H1 (cell line): ENCODE measurements around the gene CLINT1. TPM values are rescaled to one million over a fixed set of nuclear protein-coding genes. Genes with fewer than 3 reads are reported as not detected.

Experiments used
- CTCF ChIA-PET: fragments of 300-600 bp; sonication (Branson Sonifier 250); formaldehyde crosslinking; loops from one replicate; lab custom pipeline; 2021; ENCODE audit not compliant: partially characterized antibody; lab: Charles Lee
- POLR2A ChIA-PET: fragments of 300-600 bp; sonication (Branson Sonifier 250); formaldehyde crosslinking; loops from one replicate; lab custom pipeline; 2021; ENCODE audit warnings: inconsistent platforms; ENCODE audit not compliant: partially characterized antibody; lab: Charles Lee
- DNase-seq, 2 experiments: peaks; one replicate each; pipeline versions ENCODE4 v3.0.0 to v3.0.0-alpha.2; 2010 to 2022; ENCODE audit warnings: low spot score in 2 of 2, low read depth in 1 of 2, mixed read lengths in 1 of 2
- FAIRE-seq: peaks from 2 replicates; lab custom pipeline; 2011; peaks lifted over from hg19 to GRCh38; lab: Jason Lieb, UNC
- H2AFZ ChIP-seq: 2 replicates; pipeline ENCODE4 v1.8.1; 2012; ENCODE audit warnings: low read length, inconsistent platforms
- H2AK5ac ChIP-seq: 2 replicates; pipeline ENCODE4 v1.6.1; 2013; ENCODE audit warnings: low read depth, low read length
- H2BK120ac ChIP-seq: replicated peaks from 2 replicates; pipeline ENCODE3; 2013; ENCODE audit warnings: low read depth, low read length, inconsistent platforms
- H2BK12ac ChIP-seq: 2 replicates; pipeline ENCODE4 v1.6.1; 2013; ENCODE audit warnings: low read depth, low read length
- H2BK15ac ChIP-seq: 2 replicates; pipeline ENCODE4 v1.6.1; 2013; ENCODE audit warnings: low read length
- H2BK20ac ChIP-seq: 2 replicates; pipeline ENCODE4 v1.6.1; 2013; ENCODE audit warnings: low read length
- H2BK5ac ChIP-seq: 2 replicates; pipeline ENCODE4 v1.6.1; 2013; ENCODE audit warnings: low read depth, low read length
- H3K14ac ChIP-seq: 2 replicates; pipeline ENCODE4 v1.6.1; 2013; ENCODE audit warnings: inconsistent platforms; ENCODE audit not compliant: insufficient read length
- H3K18ac ChIP-seq: 2 replicates; pipeline ENCODE4 v1.6.1; 2013; ENCODE audit warnings: low read length; ENCODE audit errors: extremely low read depth
- H3K23ac ChIP-seq: 2 replicates; pipeline ENCODE4 v1.6.1; 2013; ENCODE audit warnings: inconsistent platforms; ENCODE audit not compliant: insufficient read length
- H3K23me2 ChIP-seq: 2 replicates; pipeline ENCODE4 v1.6.1; 2013; ENCODE audit warnings: low read depth, low read length
- H3K27ac ChIP-seq: 2 replicates; pipeline ENCODE4 v1.6.1; 2011; ENCODE audit warnings: low read depth, low read length, inconsistent platforms
- H3K27me3 ChIP-seq, 4 experiments: replicated peaks in 1 of 4; 1 replicate in 1 of 4; 2 replicates in 3 of 4; pipeline versions ENCODE4 v1.6.1 to v1.8.1; 2011 to 2013; ENCODE audit warnings: low read length in 3 of 4, mild to moderate bottlenecking in 3 of 4, inconsistent platforms in 2 of 4, mixed read lengths in 2 of 4, moderate library complexity in 1 of 4; ENCODE audit not compliant: control insufficient read depth in 3 of 4, insufficient read depth in 3 of 4; ENCODE audit errors: extremely low read depth in 1 of 4
- H3K36me3 ChIP-seq, 4 experiments: 2 replicates each; pipeline versions ENCODE4 v1.6.1 to v1.8.1; 2011 to 2013; ENCODE audit warnings: mild to moderate bottlenecking in 4 of 4, low read length in 3 of 4, moderate library complexity in 2 of 4, control low read depth in 1 of 4, inconsistent platforms in 1 of 4; ENCODE audit not compliant: insufficient read depth in 4 of 4, control insufficient read depth in 2 of 4
- H3K4ac ChIP-seq: replicated peaks from 2 replicates; pipeline ENCODE3; 2013; ENCODE audit warnings: low read length, low read depth, mixed read lengths, inconsistent platforms; ENCODE audit not compliant: insufficient read length
- H3K4me1 ChIP-seq, 4 experiments: replicated peaks in 1 of 4; 1 replicate in 1 of 4; 2 replicates in 3 of 4; pipeline versions ENCODE4 v1.6.1 to v1.8.1; 2011 to 2013; ENCODE audit warnings: low read length in 3 of 4, inconsistent platforms in 2 of 4, mixed read lengths in 1 of 4; ENCODE audit not compliant: insufficient read depth in 4 of 4, control insufficient read depth in 3 of 4
- H3K4me2 ChIP-seq, 2 experiments: 2 replicates each; pipeline versions ENCODE4 v1.6.1 to v1.8.1; 2011 to 2013; ENCODE audit warnings: low read depth in 2 of 2, low read length in 2 of 2, control low read depth in 1 of 2, inconsistent platforms in 1 of 2, mild to moderate bottlenecking in 1 of 2; ENCODE audit not compliant: insufficient read depth in 1 of 2
- H3K4me3 ChIP-seq, 4 experiments: fragments of 200-600, 300-600 bp in 1 of 4; sonication (generic), shearing (Covaris generic), sonication (Bioruptor Twin) in 1 of 4; 2 replicates each; pipeline versions ENCODE4 v1.5.1 to v1.8.1; 2011 to 2016; ENCODE audit warnings: low read length in 4 of 4, low read depth in 3 of 4, control low read depth in 2 of 4, inconsistent platforms in 2 of 4, mild to moderate bottlenecking in 2 of 4, mixed read lengths in 1 of 4, moderate library complexity in 1 of 4; ENCODE audit not compliant: insufficient read depth in 2 of 4; ENCODE audit errors: extremely low read depth in 1 of 4
- H3K56ac ChIP-seq: replicated peaks from 2 replicates; pipeline ENCODE3; 2013; ENCODE audit warnings: low read depth, mild to moderate bottlenecking, mixed read lengths, low read length, inconsistent platforms; ENCODE audit not compliant: insufficient read length
- H3K79me1 ChIP-seq: 2 replicates; pipeline ENCODE4 v1.6.1; 2013; ENCODE audit warnings: low read depth, low read length, control low read depth
- H3K79me2 ChIP-seq, 2 experiments: 2 replicates each; pipeline versions ENCODE4 v1.6.1 to v1.8.1; 2012 to 2013; ENCODE audit warnings: low read length in 2 of 2, mild to moderate bottlenecking in 2 of 2, inconsistent platforms in 1 of 2; ENCODE audit not compliant: insufficient read depth in 2 of 2, control insufficient read depth in 1 of 2
- H3K9ac ChIP-seq, 4 experiments: replicated peaks in 1 of 4; 1 replicate in 1 of 4; 2 replicates in 3 of 4; pipeline versions ENCODE4 v1.6.1 to v1.8.1; 2011 to 2013; ENCODE audit warnings: low read depth in 3 of 4, low read length in 3 of 4, control low read depth in 2 of 4, mild to moderate bottlenecking in 2 of 4, moderate library complexity in 2 of 4, inconsistent platforms in 1 of 4; ENCODE audit errors: extremely low read depth in 1 of 4
- H3K9me3 ChIP-seq, 2 experiments: 2 replicates each; pipeline versions ENCODE4 v1.6.1 to v1.8.1; 2012 to 2013; ENCODE audit warnings: mild to moderate bottlenecking in 2 of 2, moderate library complexity in 2 of 2, control low read depth in 1 of 2, inconsistent platforms in 1 of 2, low read depth in 1 of 2, low read length in 1 of 2, mixed read lengths in 1 of 2; ENCODE audit not compliant: insufficient read depth in 2 of 2
- H4K20me1 ChIP-seq, 2 experiments: replicated peaks in 1 of 2; 2 replicates each; pipeline versions ENCODE3 to v1.8.1; 2011 to 2013; ENCODE audit warnings: inconsistent platforms in 2 of 2, low read length in 2 of 2, mild to moderate bottlenecking in 1 of 2; ENCODE audit not compliant: insufficient read depth in 2 of 2, control insufficient read depth in 1 of 2
- H4K5ac ChIP-seq: 2 replicates; pipeline ENCODE4 v1.6.1; 2013; ENCODE audit warnings: low read length, low read depth, mixed read lengths, inconsistent platforms; ENCODE audit not compliant: insufficient read length
- H4K8ac ChIP-seq: 2 replicates; pipeline ENCODE4 v1.8.0; 2013; ENCODE audit warnings: mild to moderate bottlenecking, moderate library complexity, low read length, inconsistent platforms; ENCODE audit not compliant: insufficient read depth; ENCODE audit errors: extremely low read depth
- H4K91ac ChIP-seq: replicated peaks from 2 replicates; pipeline ENCODE3; 2013; ENCODE audit warnings: low read length, mixed read lengths, inconsistent platforms; ENCODE audit not compliant: insufficient read length
- ASH2L ChIP-seq: fragments of 200-600, 300-600 bp; sonication (generic); IDR thresholded peaks from one replicate; pipeline ENCODE4 v1.7.1; 2017; ENCODE audit warnings: low read length
- BCL11A ChIP-seq, 2 experiments: IDR thresholded peaks; one replicate each; pipeline ENCODE4 v1.6.1; 2011; ENCODE audit warnings: low read depth in 2 of 2, low read length in 2 of 2, mild to moderate bottlenecking in 2 of 2
- CEBPB ChIP-seq: IDR thresholded peaks from 2 replicates; pipeline ENCODE4 v1.6.1; 2012; ENCODE audit warnings: low read depth, low read length
- CTBP2 ChIP-seq: IDR thresholded peaks from 2 replicates; pipeline ENCODE4 v1.7.0; 2011; ENCODE audit warnings: borderline replicate concordance, mild to moderate bottlenecking, moderate library complexity, mixed read lengths, low read length; ENCODE audit not compliant: insufficient read depth, insufficient read length
- EZH2 ChIP-seq: fragments of 200-600 bp; sonication (generic); IDR thresholded peaks from 2 replicates; pipeline ENCODE4 v1.7.1; 2012; ENCODE audit warnings: low read depth, mild to moderate bottlenecking, moderate library complexity, low read length, inconsistent platforms; ENCODE audit not compliant: severe bottlenecking
- HDAC6 ChIP-seq: IDR thresholded peaks from one replicate; pipeline ENCODE4 v1.7.1; 2012; ENCODE audit warnings: low read depth, mild to moderate bottlenecking, inconsistent platforms, low read length, moderate library complexity
- RBBP5 ChIP-seq: IDR thresholded peaks from 2 replicates; pipeline ENCODE4 v1.7.1; 2012; ENCODE audit warnings: low read depth, mild to moderate bottlenecking, inconsistent platforms, low read length, moderate library complexity, borderline replicate concordance
- RXRA ChIP-seq: IDR thresholded peaks from 2 replicates; pipeline ENCODE4 v1.6.1; 2011; ENCODE audit warnings: low read depth, mild to moderate bottlenecking, low read length, moderate library complexity; ENCODE audit not compliant: insufficient read depth
- SAP30 ChIP-seq: fragments of 300-600 bp; sonication (generic); IDR thresholded peaks from 2 replicates; pipeline ENCODE4 v1.7.1; 2012; ENCODE audit warnings: low read length, moderate library complexity, mild to moderate bottlenecking, inconsistent platforms; ENCODE audit not compliant: insufficient read depth, insufficient replicate concordance
- SIRT6 ChIP-seq: IDR thresholded peaks from one replicate; pipeline ENCODE4 v1.7.1; 2012; ENCODE audit warnings: low read length, inconsistent platforms
- SP1 ChIP-seq: IDR thresholded peaks from 2 replicates; pipeline ENCODE4 v1.6.1; 2011; ENCODE audit warnings: low read depth, low read length
- TBP ChIP-seq: IDR thresholded peaks from 2 replicates; pipeline ENCODE4 v1.6.1; 2011; ENCODE audit warnings: low read depth, low read length, improper control_type of control experiment
- TEAD4 ChIP-seq: IDR thresholded peaks from 2 replicates; pipeline ENCODE4 v1.6.1; 2012; ENCODE audit warnings: low read depth, low read length, inconsistent platforms, mixed read lengths
- WGBS, 2 experiments: shearing (Covaris generic) in 1 of 2; methylation state at CpG; one replicate each; pipeline versions ENCODE4 v1.1.6 to v1.1.7; 2013 to 2015; ENCODE audit warnings: low lambda C conversion rate in 2 of 2, mixed read lengths in 2 of 2, inconsistent platforms in 1 of 2, low coverage in 1 of 2, missing lambda C conversion rate in 1 of 2; ENCODE audit not compliant: insufficient replicate concordance in 2 of 2, insufficient coverage in 1 of 2, insufficient read length in 1 of 2; ENCODE audit errors: extremely low coverage in 1 of 2, missing lambda C conversion rate in 1 of 2; 5-methylcytosine and 5-hydroxymethylcytosine counted together
- polyA plus RNA-seq, 7 experiments: library from polyadenylated mRNA; depleted of rRNA in 3 of 7; stranded (reverse) in 5 of 7; unstranded in 2 of 7; fragments of >200 nt in 5 of 7; fragments of 200-250 nt in 2 of 7; gene quantifications; 1 replicate in 5 of 7; 2 replicates in 1 of 7; 4 replicates in 1 of 7; pipeline versions ENCODE4 v1.2.1 to v1.2.3, GENCODE V29; 2011 to 2013; ENCODE audit warnings: missing spikeins in 2 of 7, mixed read lengths in 2 of 7
- total RNA-seq: library from RNA; stranded (reverse); fragmentation: NEBNext Ultra II Directional; extraction: Animal tissue kit (Norgen Biotek cat#: 25700); gene quantifications from 2 replicates; pipeline ENCODE4 v1.2.1, GENCODE V29; 2021
- TF ChIP-seq, protein P1 (sequence below): IDR thresholded peaks from 2 replicates; pipeline ENCODE4 v1.6.1; 2011; ENCODE audit warnings: low read length, improper control_type of control experiment

Gene CLINT1
- total and polyA plus RNA-seq, 2 of the 8 experiments (the other 6 are each of a cell fraction or from before 2014, with no cell fraction given), result 85.9 to 140 TPM

DNA sequence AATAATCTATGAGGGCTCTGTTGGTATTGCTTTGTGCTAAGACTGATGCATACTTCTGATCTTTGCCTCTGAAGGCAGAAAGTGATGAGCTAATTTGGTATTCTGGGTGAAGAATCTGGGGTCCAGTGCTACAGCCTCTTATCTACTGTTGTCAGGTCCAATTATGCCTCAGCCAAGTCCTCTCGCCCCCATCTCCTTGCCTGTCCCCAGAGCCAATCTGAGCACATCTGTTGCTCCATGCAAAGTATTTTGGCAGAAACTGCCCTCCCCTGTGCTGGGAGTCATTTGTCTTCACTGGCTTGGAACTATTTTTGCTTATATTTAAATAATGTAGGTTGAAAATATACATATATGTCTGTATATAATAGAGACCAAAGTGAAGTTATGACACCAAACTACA is 92.0 kb downstream of the CLINT1 start:
- no peaks in the 10 kb centered on the region for H3K79me2 ChIP-seq
- H3K4ac ChIP-seq, result no peak overlapping the region
- no peak for DNase-seq
- no peak overlapping the region for H4K91ac ChIP-seq
- peaks cover 0 to 3% of the 10 kb centered on the region in 2 experiments for H4K20me1 ChIP-seq
- no peak overlapping the region for H3K14ac ChIP-seq
- no peak overlapping the region for H2AFZ ChIP-seq
- no peak overlapping the region for H3K4me2 ChIP-seq
- 89% methylated on average over 1 of the region's 1 CpG; no CpG with 5 or more reads in 1 of the 2 experiments for WGBS, 2 experiments
- H3K9ac ChIP-seq, result no peak overlapping the region
- H3K9me3 ChIP-seq, result no peaks in the 10 kb centered on the region
- H3K27me3 ChIP-seq, result no peaks in the 10 kb centered on the region
- H2BK120ac ChIP-seq, result no peak overlapping the region
- H2BK5ac ChIP-seq, result no peak overlapping the region
- H3K56ac ChIP-seq, result no peak overlapping the region
- no peaks in the 10 kb centered on the region for H3K23me2 ChIP-seq
- H3K18ac ChIP-seq, result no peak overlapping the region
- no peak for FAIRE-seq
- ChIA-PET CTCF (interaction anchor here (1.1 to 1.4 kb wide), 2 partner anchors 99 to 229 kb away, joined by 4 read pairs; no protein-coding TSS in a partner anchor), POLR2A (no interaction called here)
- no peaks in the 10 kb centered on the region for H3K79me1 ChIP-seq
- no peaks in the 10 kb centered on the region for H3K4me1 ChIP-seq
- no peak overlapping the region for H4K5ac ChIP-seq
- no peak overlapping the region for H3K23ac ChIP-seq
- H4K8ac ChIP-seq, result no peak overlapping the region
- no peak overlapping the region for H2BK15ac ChIP-seq
- no peaks in the 10 kb centered on the region for H3K36me3 ChIP-seq
- no peak overlapping the region for H3K27ac ChIP-seq
- no peak overlapping the region for H3K4me3 ChIP-seq
- TF ChIP-seq CEBPB (no peak), RBBP5 (no peak), EZH2 (no peak), SIRT6 (no peak), CTBP2 (no peak), TEAD4 (no peak), SAP30 (no peak), BCL11A (IDR thresholded peaks at IDR 0.05; ENCODE audit: low read depth in 2 of 2, low read length in 2 of 2) (no peak), ASH2L (no peak), TBP (no peak), RXRA (no peak), HDAC6 (no peak), SP1 (no peak)
- TF ChIP-seq, protein P1, sequence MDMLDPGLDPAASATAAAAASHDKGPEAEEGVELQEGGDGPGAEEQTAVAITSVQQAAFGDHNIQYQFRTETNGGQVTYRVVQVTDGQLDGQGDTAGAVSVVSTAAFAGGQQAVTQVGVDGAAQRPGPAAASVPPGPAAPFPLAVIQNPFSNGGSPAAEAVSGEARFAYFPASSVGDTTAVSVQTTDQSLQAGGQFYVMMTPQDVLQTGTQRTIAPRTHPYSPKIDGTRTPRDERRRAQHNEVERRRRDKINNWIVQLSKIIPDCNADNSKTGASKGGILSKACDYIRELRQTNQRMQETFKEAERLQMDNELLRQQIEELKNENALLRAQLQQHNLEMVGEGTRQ, result no peak
- no peak overlapping the region for H2BK12ac ChIP-seq
- no peak overlapping the region for H2BK20ac ChIP-seq
- no peak overlapping the region for H2AK5ac ChIP-seq
